Tibial nerve (tissue), 4 donors: Measurements from ENCODE around the gene DCUN1D2. TPM values are rescaled to one million over a fixed set of nuclear protein-coding genes. Genes with fewer than 3 reads are reported as not detected.

Experiments
- DNase-seq, 2 donors: peaks; one replicate each; pipeline ENCODE4 v3.0.0-alpha.2; 2019; ENCODE audit warnings: low spot score in 2 of 2
- H3K27ac ChIP-seq, 4 donors: fragments of 200-600 bp; sonication (generic) in 3 of 4; one replicate each; pipeline ENCODE4 v1.5.1; 2017 to 2019; ENCODE audit warnings: mild to moderate bottlenecking in 1 of 4
- H3K27me3 ChIP-seq, 2 donors: fragments of 200-600 bp; sonication (generic) in 1 of 2; one replicate each; pipeline versions ENCODE4 v1.5.1 to v1.6.0; 2017 to 2019
- H3K36me3 ChIP-seq, 3 donors: fragments of 200-600 bp; sonication (generic); one replicate each; pipeline ENCODE4 v1.5.1; 2018 to 2019
- H3K4me1 ChIP-seq, 4 donors: fragments of 200-600 bp; sonication (generic) in 3 of 4; one replicate each; pipeline ENCODE4 v1.5.1; 2017 to 2019
- H3K4me3 ChIP-seq, 4 donors: fragments of 200-600 bp; sonication (generic) in 3 of 4; one replicate each; pipeline ENCODE4 v1.5.1; 2017 to 2019; ENCODE audit warnings: mild to moderate bottlenecking in 1 of 4, moderate library complexity in 1 of 4
- H3K9me3 ChIP-seq, 4 donors: fragments of 200-600 bp; sonication (generic) in 3 of 4; one replicate each; pipeline ENCODE4 v1.5.1; 2017 to 2019
- CTCF ChIP-seq, 5 experiments: fragments of 200-600 bp in 3 of 5; fragments of 450-650 bp in 2 of 5; sonication (generic) in 3 of 5; IDR thresholded peaks; one replicate each; pipeline ENCODE4 v1.5.1; 2016 to 2019; ENCODE audit warnings: antibody characterized with exemption in 5 of 5, mild to moderate bottlenecking in 3 of 5, moderate library complexity in 2 of 5
- EP300 ChIP-seq, 2 donors: sonication (generic); formaldehyde crosslinking; IDR thresholded peaks; one replicate each; pipeline ENCODE4 v1.6.1; 2017; ENCODE audit warnings: antibody characterized with exemption in 2 of 2, mild to moderate bottlenecking in 1 of 2
- POLR2A ChIP-seq, 2 donors: fragments of 450-650 bp; IDR thresholded peaks; one replicate each; pipeline ENCODE4 v1.6.1; 2017; ENCODE audit warnings: antibody characterized with exemption in 2 of 2, mild to moderate bottlenecking in 2 of 2, moderate library complexity in 2 of 2
- WGBS, 2 donors: methylation state at CpG; one replicate each; pipeline ENCODE4 v1.1.5; 2018; 5-methylcytosine and 5-hydroxymethylcytosine counted together
- total RNA-seq, 4 donors: library from RNA; depleted of rRNA; stranded (reverse); fragments of >200 nt; gene quantifications; one replicate each; pipeline ENCODE4 v1.1.0, GENCODE V29; 2016

Gene DCUN1D2
- total RNA-seq, 4 donors from 2014 or later, result 16.3 to 28.0 (median 21.0) TPM

- Histone ChIP-seq H3K27me3 (no peaks in the 10 kb centered on the region), H3K27ac (no peak overlapping the region), H3K9me3 (no peaks in the 10 kb centered on the region), H3K4me1 (peaks cover 0 to 7% (median 0%) of the 10 kb centered on the region in 4 donors), H3K4me3 (no peak overlapping the region), H3K36me3 (peaks cover 0 to 75% (median 0%) of the 10 kb centered on the region in 3 donors)
- TF ChIP-seq CTCF (IDR thresholded peaks at IDR 0.05), result no peak
- DNase-seq, result no peak
- WGBS, 2 donors, result 91 to 95% methylated on average over 14 of the region's 14 CpGs
Observed at GRCh38 chr13:113519556-113519955, 29.0 kb upstream of the DCUN1D2 start.

GRCh38 chr13:113518076-113518803 lies 27.7 kb upstream of the DCUN1D2 start:
- no peaks in the 10 kb centered on the region for H3K27me3 ChIP-seq
- H3K4me3 ChIP-seq, result no peak overlapping the region
- H3K4me1 ChIP-seq, result peaks cover 0 to 7% (median 0%) of the 10 kb centered on the region in 4 donors
- no peak for DNase-seq
- TF ChIP-seq EP300 (IDR thresholded peaks at IDR 0.05) (no peak), POLR2A (IDR thresholded peaks at IDR 0.05) (no peak), CTCF (IDR thresholded peaks at IDR 0.05) (no peak)
- WGBS, 2 donors, result 84 to 87% methylated on average over 21 of the region's 21 CpGs
- H3K9me3 ChIP-seq, result no peaks in the 10 kb centered on the region
- H3K27ac ChIP-seq, result no peak overlapping the region
- peaks cover 0 to 75% (median 0%) of the 10 kb centered on the region in 3 donors for H3K36me3 ChIP-seq

GRCh38 chr13:113514847-113515246 lies 24.3 kb upstream of the DCUN1D2 start:
- H3K4me3 ChIP-seq, result no peak overlapping the region
- H3K27ac ChIP-seq, result no peak overlapping the region
- WGBS, 2 donors, result 90 to 95% methylated on average over 5 of the region's 5 CpGs
- no peak for TF ChIP-seq EP300 (IDR thresholded peaks at IDR 0.05)
- TF ChIP-seq POLR2A (IDR thresholded peaks at IDR 0.05), result no peak
- no peak for TF ChIP-seq CTCF (IDR thresholded peaks at IDR 0.05)
- no peaks in the 10 kb centered on the region for H3K27me3 ChIP-seq
- peaks cover 0 to 72% (median 7%) of the 10 kb centered on the region in 3 donors for H3K36me3 ChIP-seq
- peaks cover 0 to 7% (median 0%) of the 10 kb centered on the region in 4 donors for H3K4me1 ChIP-seq
- DNase-seq, result no peak
- no peaks in the 10 kb centered on the region for H3K9me3 ChIP-seq

GRCh38 chr13:113513761-113514160 lies 23.2 kb upstream of the DCUN1D2 start:
- Histone ChIP-seq H3K27me3 (no peaks in the 10 kb centered on the region), H3K4me3 (no peak overlapping the region), H3K27ac (no peak overlapping the region), H3K9me3 (no peaks in the 10 kb centered on the region), H3K4me1 (peaks cover 0 to 7% (median 0%) of the 10 kb centered on the region in 4 donors), H3K36me3 (peaks cover 0 to 72% (median 7%) of the 10 kb centered on the region in 3 donors)
- no peak for TF ChIP-seq POLR2A (IDR thresholded peaks at IDR 0.05)
- TF ChIP-seq CTCF (IDR thresholded peaks at IDR 0.05), result no peak
- TF ChIP-seq EP300 (IDR thresholded peaks at IDR 0.05), result no peak
- 67 to 70% methylated on average over 8 of the region's 8 CpGs for WGBS, 2 donors
- no peak for DNase-seq

- DNase-seq, result no peak
- no peak for TF ChIP-seq CTCF (IDR thresholded peaks at IDR 0.05)
- TF ChIP-seq POLR2A (IDR thresholded peaks at IDR 0.05), result no peak
- TF ChIP-seq EP300 (IDR thresholded peaks at IDR 0.05), result no peak
- WGBS, 2 donors, result 90 to 93% methylated on average over 15 of the region's 15 CpGs
- Histone ChIP-seq H3K27ac (no peak overlapping the region), H3K27me3 (no peaks in the 10 kb centered on the region), H3K4me3 (no peak overlapping the region), H3K4me1 (peaks cover 0 to 10% (median 0%) of the 10 kb centered on the region in 4 donors), H3K36me3 (peaks cover 0 to 75% (median 7%) of the 10 kb centered on the region in 3 donors), H3K9me3 (no peaks in the 10 kb centered on the region)
Observed at GRCh38 chr13:113511361-113511760, 20.9 kb upstream of the DCUN1D2 start.
